ENCODE measurements around the gene MMP23B.

Gene MMP23B

DNA sequence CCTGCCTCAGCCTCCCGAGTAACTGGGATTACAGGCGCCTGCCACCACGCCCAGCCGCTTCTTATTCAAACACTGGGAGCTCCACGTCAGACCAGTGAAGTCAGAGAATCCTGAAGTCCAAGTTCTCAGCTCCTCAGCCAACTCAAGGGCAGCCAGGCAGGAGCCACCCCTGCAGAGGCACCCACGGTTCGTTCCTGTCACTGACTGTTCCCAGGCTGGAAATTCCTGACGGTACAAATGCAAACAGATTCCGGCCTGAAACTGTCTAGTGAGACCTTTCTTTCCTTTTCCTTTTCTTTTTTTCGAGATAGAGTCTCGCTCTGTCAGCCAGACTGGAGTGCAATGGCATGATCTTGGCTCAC is 48.9 kb downstream of the MMP23B start:
- H3K4me2 ChIP-seq (ENCODE audit: insufficient read depth, low read length, poor library complexity, severe bottlenecking), result no peak overlapping the region
- no peaks in the 10 kb centered on the region for H3K9me3 ChIP-seq (replicated peaks in 1 of 2; ENCODE audit: control insufficient read depth in 2 of 2, insufficient read depth in 1 of 2, low read depth in 1 of 2, low read length in 2 of 2)
- H2BK120ac ChIP-seq (ENCODE audit: low read depth, low read length), result no peak overlapping the region
- no peak for DNase-seq (ENCODE audit: low spot score)
- no peak overlapping the region for H4K8ac ChIP-seq (ENCODE audit: low read depth, low read length)
- H3K14ac ChIP-seq (ENCODE audit: low read length), result no peak overlapping the region
- H3K79me1 ChIP-seq (ENCODE audit: low read depth, low read length), result peaks cover 18% of the 10 kb centered on the region
- H3K27ac ChIP-seq (replicated peaks; ENCODE audit: low read length), result no peak overlapping the region
- H3K18ac ChIP-seq (ENCODE audit: low read length), result no peak overlapping the region
- no peak overlapping the region for H2BK15ac ChIP-seq (ENCODE audit: low read length)
- no peak overlapping the region for H3K9ac ChIP-seq (ENCODE audit: low read depth, low read length, poor library complexity)
- no peak overlapping the region for H3K4ac ChIP-seq (ENCODE audit: low read length)
- no peak overlapping the region for H2AFZ ChIP-seq (ENCODE audit: low read length)
- peaks cover 1 to 31% of the 10 kb centered on the region in 2 donors for H3K36me3 ChIP-seq (replicated peaks in 1 of 2; ENCODE audit: control insufficient read depth in 2 of 2, insufficient read depth in 2 of 2, low read length in 2 of 2)
- peaks cover 0 to 6% of the 10 kb centered on the region in 2 donors for H3K4me1 ChIP-seq (ENCODE audit: control insufficient read depth in 2 of 2, insufficient read depth in 1 of 2, low read depth in 1 of 2, low read length in 2 of 2)
- peak overlapping the region in 1 of 2 donors; percentile 47 for H3K4me3 ChIP-seq (ENCODE audit: low read length in 2 of 2)
- H4K91ac ChIP-seq (ENCODE audit: low read depth, low read length, poor library complexity), result no peak overlapping the region
- H2AK5ac ChIP-seq (ENCODE audit: low read depth, low read length), result no peak overlapping the region
- H2BK12ac ChIP-seq (ENCODE audit: low read length), result no peak overlapping the region
- H3K23ac ChIP-seq (ENCODE audit: low read depth, low read length, poor library complexity), result no peak overlapping the region
- no peak overlapping the region for H2BK5ac ChIP-seq (ENCODE audit: low read length)
- no peaks in the 10 kb centered on the region for H3K27me3 ChIP-seq (ENCODE audit: control insufficient read depth in 3 of 3, insufficient read depth in 3 of 3, low read depth in 1 of 3, low read length in 3 of 3)
- WGBS, 2 donors (ENCODE audit: extremely low coverage in 2 of 2, insufficient read length in 2 of 2, insufficient replicate concordance in 1 of 2), result no CpG with 5 or more reads among the region's 11 CpGs

DNA sequence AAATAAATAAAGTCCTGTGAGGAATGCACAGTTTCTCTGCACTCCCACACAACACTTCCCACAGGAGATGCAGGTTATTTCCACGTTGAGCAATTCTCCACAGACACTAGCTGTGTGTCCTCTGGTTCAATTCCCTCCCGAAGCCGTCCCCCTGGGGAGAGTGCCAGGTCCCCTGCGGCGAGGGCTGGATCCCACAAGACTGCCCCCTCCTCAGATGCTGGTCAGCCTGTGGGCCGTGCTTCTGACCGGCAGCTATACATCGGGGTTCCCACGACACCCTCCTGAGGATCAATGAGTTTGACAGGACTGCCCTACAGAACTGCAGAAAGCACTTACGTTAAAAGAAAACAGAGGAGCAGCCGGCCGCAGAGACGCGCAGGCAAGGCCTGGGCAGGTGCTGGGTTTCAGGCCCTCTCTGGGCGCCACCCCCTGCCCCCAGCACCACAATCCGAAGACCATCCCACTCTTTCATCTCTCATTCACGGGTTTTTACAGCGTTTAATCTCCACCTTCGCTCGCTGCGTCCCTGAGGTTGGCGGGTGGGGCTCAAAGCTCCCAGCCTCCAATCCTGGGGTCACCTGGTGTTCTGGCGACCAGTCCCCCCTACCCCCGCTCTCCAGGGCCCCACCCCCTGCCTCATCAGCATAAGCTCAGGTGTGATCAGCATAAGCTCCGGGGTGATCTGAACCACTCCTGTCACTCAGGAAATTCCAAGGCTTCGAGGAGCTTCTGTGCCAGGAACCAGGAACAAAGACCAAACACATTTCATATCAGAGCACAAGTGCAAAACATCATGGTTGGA is 51.3 kb downstream of the MMP23B start:
- Histone ChIP-seq H3K23ac (ENCODE audit: low read depth, low read length, poor library complexity) (no peak overlapping the region), H3K36me3 (replicated peaks in 1 of 2; ENCODE audit: control insufficient read depth in 2 of 2, insufficient read depth in 2 of 2, low read length in 2 of 2) (peaks cover 1 to 28% of the 10 kb centered on the region in 2 donors), H2BK15ac (ENCODE audit: low read length) (no peak overlapping the region), H3K18ac (ENCODE audit: low read length) (no peak overlapping the region), H3K14ac (ENCODE audit: low read length) (no peak overlapping the region), H3K9ac (ENCODE audit: low read depth, low read length, poor library complexity) (peak overlapping the region; percentile 0), H3K9me3 (replicated peaks in 1 of 2; ENCODE audit: control insufficient read depth in 2 of 2, insufficient read depth in 1 of 2, low read depth in 1 of 2, low read length in 2 of 2) (no peaks in the 10 kb centered on the region), H4K8ac (ENCODE audit: low read depth, low read length) (no peak overlapping the region), H2AFZ (ENCODE audit: low read length) (no peak overlapping the region), H2BK12ac (ENCODE audit: low read length) (no peak overlapping the region), H3K4me2 (ENCODE audit: insufficient read depth, low read length, poor library complexity, severe bottlenecking) (no peak overlapping the region), H3K27ac (replicated peaks; ENCODE audit: low read length) (no peak overlapping the region), H3K4me1 (ENCODE audit: control insufficient read depth in 2 of 2, insufficient read depth in 1 of 2, low read depth in 1 of 2, low read length in 2 of 2) (peaks cover 0 to 6% of the 10 kb centered on the region in 2 donors), H2BK120ac (ENCODE audit: low read depth, low read length) (no peak overlapping the region), H2BK5ac (ENCODE audit: low read length) (no peak overlapping the region), H2AK5ac (ENCODE audit: low read depth, low read length) (no peak overlapping the region), H4K91ac (ENCODE audit: low read depth, low read length, poor library complexity) (no peak overlapping the region), H3K4me3 (ENCODE audit: low read length in 2 of 2) (no peak overlapping the region), H3K79me1 (ENCODE audit: low read depth, low read length) (peaks cover 15% of the 10 kb centered on the region), H3K27me3 (ENCODE audit: control insufficient read depth in 3 of 3, insufficient read depth in 3 of 3, low read depth in 1 of 3, low read length in 3 of 3) (no peaks in the 10 kb centered on the region), H3K4ac (ENCODE audit: low read length) (no peak overlapping the region)
- no peak for DNase-seq (ENCODE audit: low spot score)
- no CpG with 5 or more reads among the region's 26 CpGs for WGBS, 2 donors (ENCODE audit: extremely low coverage in 2 of 2, insufficient read length in 2 of 2, insufficient replicate concordance in 1 of 2)

Data from neuronal stem cell (in vitro differentiated cells).